Stomach smooth muscle (tissue), 2 donors: ENCODE results near the gene CLEC10A.

Experiments used
- H3K27ac ChIP-seq: one replicate; pipeline ENCODE4 v1.7.0; 2013; ENCODE audit warnings: mild to moderate bottlenecking, low read length, inconsistent platforms
- H3K27me3 ChIP-seq, 2 donors: one replicate each; pipeline ENCODE4 v1.7.0; 2013; ENCODE audit warnings: low read length in 2 of 2; ENCODE audit not compliant: insufficient read depth in 2 of 2, control insufficient read depth in 1 of 2
- H3K36me3 ChIP-seq, 2 donors: one replicate each; pipeline ENCODE4 v1.7.0; 2013; ENCODE audit warnings: low read length in 2 of 2; ENCODE audit not compliant: control insufficient read depth in 2 of 2, insufficient read depth in 2 of 2
- H3K4me1 ChIP-seq: one replicate; pipeline ENCODE4 v1.7.0; 2013; ENCODE audit warnings: low read length; ENCODE audit not compliant: control insufficient read depth, insufficient read depth
- H3K4me3 ChIP-seq, 2 donors: one replicate each; pipeline ENCODE4 v1.7.0; 2013; ENCODE audit warnings: low read length in 2 of 2
- H3K9ac ChIP-seq, 2 donors: one replicate each; pipeline ENCODE4 v1.7.0; 2013; ENCODE audit warnings: low read length in 2 of 2, mild to moderate bottlenecking in 1 of 2
- H3K9me3 ChIP-seq, 2 donors: one replicate each; pipeline ENCODE4 v1.7.0; 2013; ENCODE audit warnings: low read length in 2 of 2; ENCODE audit not compliant: control insufficient read depth in 2 of 2
- donor health status: healthy.
- donor health status: Pancreatic carcinoma.

CLEC10A gene

GRCh38 chr17:7114875-7115614 is 35.0 kb upstream of the CLEC10A start:
- Histone ChIP-seq H3K4me3 (no peak overlapping the region), H3K27me3 (peaks cover 2 to 8% of the 10 kb centered on the region in 2 donors), H3K27ac (no peak overlapping the region), H3K9ac (no peak overlapping the region), H3K9me3 (no peaks in the 10 kb centered on the region), H3K4me1 (peaks cover 3% of the 10 kb centered on the region), H3K36me3 (no peaks in the 10 kb centered on the region)

- H3K9me3 ChIP-seq: no peaks in the 10 kb centered on the region
- H3K36me3 ChIP-seq: no peaks in the 10 kb centered on the region
- no peak within 1 kb of the TSS for H3K27ac ChIP-seq
- no peak within 1 kb of the TSS for H3K4me3 ChIP-seq
- no peak within 1 kb of the TSS for H3K9ac ChIP-seq
- H3K27me3 ChIP-seq: peaks cover 4 to 9% of the 10 kb centered on the region in 2 donors
- peaks cover 3% of the 10 kb centered on the region for H3K4me1 ChIP-seq
Measured at GRCh38 chr17:7114241-7114874, 34.3 kb upstream of the CLEC10A start, which contains the start of gene ASGR2. Gene ASGR2 (minus strand): TSS chr17:7114822. CDS start chr17:7114240, 582 bp downstream.

GRCh38 chr17:7113273-7114071 is 33.4 kb upstream of the CLEC10A start:
- Histone ChIP-seq H3K4me1 (peaks cover 3% of the 10 kb centered on the region), H3K36me3 (no peaks in the 10 kb centered on the region), H3K27ac (no peak overlapping the region), H3K27me3 (peaks cover 5 to 12% of the 10 kb centered on the region in 2 donors), H3K9me3 (no peaks in the 10 kb centered on the region), H3K4me3 (no peak overlapping the region), H3K9ac (no peak overlapping the region)

GRCh38 chr17:7112510-7113108 is 32.6 kb upstream of the CLEC10A start:
- Histone ChIP-seq H3K9me3 (no peaks in the 10 kb centered on the region), H3K4me1 (peaks cover 3% of the 10 kb centered on the region), H3K27ac (no peak overlapping the region), H3K9ac (no peak overlapping the region), H3K36me3 (no peaks in the 10 kb centered on the region), H3K4me3 (no peak overlapping the region), H3K27me3 (peaks cover 7 to 13% of the 10 kb centered on the region in 2 donors)

GRCh38 chr17:7111784-7112509 is 31.9 kb upstream of the CLEC10A start:
- Histone ChIP-seq H3K27ac (no peak overlapping the region), H3K4me1 (peaks cover 3% of the 10 kb centered on the region), H3K36me3 (no peaks in the 10 kb centered on the region), H3K4me3 (no peak overlapping the region), H3K9ac (no peak overlapping the region), H3K27me3 (peaks cover 7 to 15% of the 10 kb centered on the region in 2 donors), H3K9me3 (no peaks in the 10 kb centered on the region)

- H3K9me3 ChIP-seq: no peaks in the 10 kb centered on the region
- no peak overlapping the region for H3K4me3 ChIP-seq
- H3K9ac ChIP-seq: no peak overlapping the region
Measured at GRCh38 chr17:7110617-7111306, 30.7 kb upstream of the CLEC10A start.

GRCh38 chr17:7109461-7110322 is 29.6 kb upstream of the CLEC10A start:
- Histone ChIP-seq H3K9me3 (no peaks in the 10 kb centered on the region), H3K27me3 (peaks cover 7 to 16% of the 10 kb centered on the region in 2 donors), H3K4me3 (no peak overlapping the region), H3K27ac (no peak overlapping the region), H3K4me1 (peaks cover 3% of the 10 kb centered on the region), H3K36me3 (no peaks in the 10 kb centered on the region), H3K9ac (no peak overlapping the region)

More at GRCh38 chr17:7110617-7111306, 30.7 kb upstream of the CLEC10A start:
- Histone ChIP-seq H3K27ac (no peak overlapping the region), H3K36me3 (no peaks in the 10 kb centered on the region), H3K27me3 (peaks cover 7 to 16% of the 10 kb centered on the region in 2 donors), H3K4me1 (peaks cover 3% of the 10 kb centered on the region)

GRCh38 chr17:7108981-7109380 is 28.9 kb upstream of the CLEC10A start:
- Histone ChIP-seq H3K9me3 (no peaks in the 10 kb centered on the region), H3K27me3 (peaks cover 7 to 16% of the 10 kb centered on the region in 2 donors), H3K4me1 (no peaks in the 10 kb centered on the region), H3K27ac (no peak overlapping the region), H3K9ac (no peak overlapping the region), H3K4me3 (no peak overlapping the region), H3K36me3 (no peaks in the 10 kb centered on the region)

- H3K9ac ChIP-seq: no peak overlapping the region
- no peak overlapping the region for H3K27ac ChIP-seq
- peaks cover 7 to 16% of the 10 kb centered on the region in 2 donors for H3K27me3 ChIP-seq
- H3K4me3 ChIP-seq: no peak overlapping the region
- H3K36me3 ChIP-seq: no peaks in the 10 kb centered on the region
- H3K4me1 ChIP-seq: no peaks in the 10 kb centered on the region
- no peaks in the 10 kb centered on the region for H3K9me3 ChIP-seq
Measured at GRCh38 chr17:7108560-7108925, 28.5 kb upstream of the CLEC10A start.
